Aorta (tissue), 5 donors: ENCODE data around the gene SLC25A23. TPM values are rescaled to one million over a fixed set of nuclear protein-coding genes. Genes with fewer than 3 reads are reported as not detected.

Source experiments
- ATAC-seq: fragments of 200-7000 bp; cut with Tn5 transposase; one replicate; pipeline ENCODE4 v1.9.1; 2022; ENCODE audit warnings: moderate library complexity; ENCODE audit not compliant: low FRiP score
- DNase-seq, 2 donors: peaks; one replicate each; pipeline ENCODE4 v3.0.0-alpha.2; 2020
- H3K27ac ChIP-seq, 2 donors: one replicate each; pipeline ENCODE4 v1.5.1; 2013; ENCODE audit warnings: low read length in 2 of 2, mild to moderate bottlenecking in 2 of 2, moderate library complexity in 2 of 2, control low read depth in 1 of 2, inconsistent platforms in 1 of 2, low read depth in 1 of 2
- H3K27me3 ChIP-seq, 2 donors: one replicate each; pipeline ENCODE4 v1.6.1; 2013; ENCODE audit warnings: control low read depth in 1 of 2, low read length in 1 of 2, mild to moderate bottlenecking in 1 of 2, moderate library complexity in 1 of 2; ENCODE audit not compliant: insufficient read depth in 2 of 2, control insufficient read depth in 1 of 2
- H3K36me3 ChIP-seq, 2 donors: one replicate each; pipeline ENCODE4 v1.6.1; 2013; ENCODE audit warnings: control low read depth in 1 of 2, low read length in 1 of 2, mild to moderate bottlenecking in 1 of 2; ENCODE audit not compliant: insufficient read depth in 2 of 2, control insufficient read depth in 1 of 2
- H3K4me1 ChIP-seq, 2 donors: one replicate each; pipeline ENCODE4 v1.6.1; 2013; ENCODE audit warnings: low read length in 2 of 2, control low read depth in 1 of 2, mild to moderate bottlenecking in 1 of 2, moderate library complexity in 1 of 2; ENCODE audit not compliant: insufficient read depth in 2 of 2, control insufficient read depth in 1 of 2
- H3K4me3 ChIP-seq, 2 donors: one replicate each; pipeline ENCODE4 v1.5.1; 2013; ENCODE audit warnings: low read length in 2 of 2, control low read depth in 1 of 2, mild to moderate bottlenecking in 1 of 2
- H3K9me3 ChIP-seq: one replicate; pipeline ENCODE4 v1.6.1; 2013; ENCODE audit warnings: mild to moderate bottlenecking, low read length; ENCODE audit not compliant: control insufficient read depth
- WGBS, 2 donors: extraction: QIAGEN DNeasy Blood & Tissue Kit; methylation state at CpG; one replicate each; pipeline ENCODE4 v1.1.7; 2013; 5-methylcytosine and 5-hydroxymethylcytosine counted together
- intact Hi-C, 2 donors: fragments of 100-400 bp; cut with DNase I; formaldehyde crosslinking; loops; one replicate each; pipeline versions ENCODE4 v1.14.2 to v1.15.0; 2022
- polyA plus RNA-seq, 2 donors: library from polyadenylated mRNA; stranded (reverse); fragments of 200-250 nt; gene quantifications; one replicate each; pipeline ENCODE4 v1.2.3, GENCODE V29; 2013
- total RNA-seq, 2 donors: library from RNA; stranded (reverse); fragmentation: NEBNext Ultra II Directional; extraction: Animal tissue kit (Norgen Biotek cat#: 25700); gene quantifications; one replicate each; pipeline ENCODE4 v1.2.1, GENCODE V29; 2021
- donor health status: healthy with polysubstance abuse.
- donor health status: Bipolar disorder and iron deficiency.
- donor health status: DM: no; HTN: no; CAD: no.
- donor health status: DM: no; HTN: no; CAD: no.
- donor health status: DM: yes; HTN: yes; CAD: no.

The SLC25A23 gene
- total and polyA plus RNA-seq, 4 donors, result 37.9 to 59.0 (median 50.5) TPM

DNA sequence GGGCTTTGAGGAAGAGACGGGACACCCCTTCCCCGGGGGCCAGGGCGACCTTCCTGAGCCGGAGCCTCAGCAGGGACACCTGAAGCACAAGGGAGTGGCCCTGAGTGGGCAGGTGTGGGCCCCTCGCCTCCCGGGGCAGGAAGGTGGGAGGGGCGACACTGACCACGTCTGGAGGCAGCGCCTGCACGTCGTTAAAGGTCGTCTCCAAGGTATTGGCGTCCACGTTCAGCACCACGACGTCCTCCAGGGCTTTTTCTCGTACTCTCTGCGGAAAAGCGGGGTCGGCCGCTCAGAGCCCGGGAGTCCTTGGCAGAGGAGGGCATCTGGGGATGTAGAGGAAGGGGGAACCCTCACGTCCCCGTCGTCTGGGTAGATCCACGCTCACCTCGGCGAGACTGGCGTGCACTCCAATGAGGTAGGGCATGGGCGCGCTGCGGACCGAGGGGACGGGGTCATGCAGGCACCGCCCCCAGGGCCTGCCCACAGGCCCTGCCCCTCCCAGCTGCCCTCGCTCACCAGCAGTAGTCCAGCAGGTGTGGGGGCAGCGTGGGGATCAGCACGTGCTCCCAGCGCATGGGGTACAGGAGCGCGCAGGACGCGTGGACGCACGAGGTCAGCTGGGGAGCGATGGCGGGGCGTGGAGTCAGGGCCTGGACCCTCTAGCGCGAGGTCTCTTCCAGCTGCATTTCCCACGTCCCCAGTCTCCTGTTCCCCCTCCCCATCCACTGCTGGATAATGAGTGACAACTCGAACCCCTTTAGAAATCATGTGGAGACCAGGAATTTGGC lies 15.9 kb upstream of the SLC25A23 start:
- Histone ChIP-seq H3K36me3 (no peaks in the 10 kb centered on the region), H3K27me3 (peaks cover 0 to 1% of the 10 kb centered on the region in 2 donors), H3K27ac (no peak overlapping the region), H3K9me3 (no peaks in the 10 kb centered on the region), H3K4me1 (no peaks in the 10 kb centered on the region), H3K4me3 (no peak overlapping the region)
- no peak for DNase-seq
- 5 to 7% methylated on average over 50 to 52 of the region's 52 CpGs for WGBS, 2 donors
- no peak for ATAC-seq
- intact Hi-C loops, result no loop called here

DNA sequence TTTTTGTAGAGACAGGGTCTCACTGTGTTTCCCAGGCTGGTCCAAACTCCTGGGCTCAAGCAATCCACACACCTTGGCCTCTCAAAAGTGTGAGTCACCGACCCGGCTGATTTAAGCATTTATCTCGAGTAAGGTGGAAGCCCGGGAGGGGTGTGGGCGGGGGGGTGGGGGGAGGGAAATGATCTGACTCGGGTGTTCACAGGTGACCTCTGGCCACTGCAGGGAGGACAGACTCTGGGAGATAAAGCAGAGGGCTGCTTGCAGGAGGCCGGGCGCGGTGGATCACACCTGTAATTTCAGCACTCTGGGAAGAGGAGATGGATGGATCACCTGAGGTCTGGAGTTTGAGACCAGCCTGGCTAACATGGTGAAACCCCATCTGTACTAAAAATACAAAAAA lies 14.1 kb upstream of the SLC25A23 start:
- H3K27me3 ChIP-seq, result peaks cover 0 to 1% of the 10 kb centered on the region in 2 donors
- WGBS, 2 donors, result 73 to 79% methylated on average over 9 of the region's 9 CpGs
- ATAC-seq, result no peak
- H3K27ac ChIP-seq, result no peak overlapping the region
- H3K36me3 ChIP-seq, result no peaks in the 10 kb centered on the region
- H3K4me3 ChIP-seq, result no peak overlapping the region
- intact Hi-C loops, result no loop called here
- H3K9me3 ChIP-seq, result no peaks in the 10 kb centered on the region
- H3K4me1 ChIP-seq, result no peaks in the 10 kb centered on the region
- no peak for DNase-seq

DNA sequence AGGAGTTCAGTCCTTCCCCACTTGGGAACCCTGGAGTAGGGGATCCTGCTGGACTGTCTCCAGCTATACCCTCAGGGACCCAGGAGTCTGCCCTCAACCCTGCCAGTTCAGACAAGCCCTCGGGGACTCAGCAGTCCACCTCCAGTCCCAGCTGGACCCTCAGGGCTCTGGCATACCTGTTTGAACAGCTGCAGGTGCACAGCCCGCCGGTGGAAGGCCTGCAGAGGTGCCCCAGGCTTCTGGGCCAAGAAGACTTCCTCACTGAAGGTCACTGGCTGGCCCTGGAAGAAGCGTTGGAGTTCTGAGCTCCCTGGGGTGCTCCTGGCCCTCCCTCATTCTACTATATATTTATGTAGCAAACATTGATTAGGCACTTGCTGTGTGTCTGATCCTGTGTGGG lies 13.1 kb upstream of the SLC25A23 start:
- H3K4me1 ChIP-seq, result no peaks in the 10 kb centered on the region
- intact Hi-C loops, result no loop called here
- H3K9me3 ChIP-seq, result no peaks in the 10 kb centered on the region
- no peak overlapping the region for H3K4me3 ChIP-seq
- no peak overlapping the region for H3K27ac ChIP-seq
- no peaks in the 10 kb centered on the region for H3K36me3 ChIP-seq
- no peak for DNase-seq
- H3K27me3 ChIP-seq, result peaks cover 0 to 1% of the 10 kb centered on the region in 2 donors
- no peak for ATAC-seq
- 64% methylated on average over 4 of the region's 4 CpGs for WGBS, 2 donors

- no peak for ATAC-seq
- intact Hi-C loops, result no loop called here
- no peak for DNase-seq
- 78 to 79% methylated on average over 14 of the region's 14 CpGs for WGBS, 2 donors
- no peaks in the 10 kb centered on the region for H3K9me3 ChIP-seq
- no peak overlapping the region for H3K27ac ChIP-seq
- no peak overlapping the region for H3K4me3 ChIP-seq
- H3K27me3 ChIP-seq, result peaks cover 0 to 1% of the 10 kb centered on the region in 2 donors
- H3K4me1 ChIP-seq, result no peaks in the 10 kb centered on the region
- no peaks in the 10 kb centered on the region for H3K36me3 ChIP-seq
Observed at GRCh38 chr19:6471076-6471475, 11.5 kb upstream of the SLC25A23 start.

GRCh38 chr19:6470173-6470572 lies 10.6 kb upstream of the SLC25A23 start:
- no peak for DNase-seq
- H3K4me1 ChIP-seq, result no peaks in the 10 kb centered on the region
- H3K27me3 ChIP-seq, result peaks cover 0 to 1% of the 10 kb centered on the region in 2 donors
- no peak overlapping the region for H3K27ac ChIP-seq
- no peaks in the 10 kb centered on the region for H3K36me3 ChIP-seq
- intact Hi-C loops, result no loop called here
- WGBS, 2 donors, result 73% methylated on average over 8 of the region's 8 CpGs
- ATAC-seq, result no peak
- H3K4me3 ChIP-seq, result no peak overlapping the region
- no peaks in the 10 kb centered on the region for H3K9me3 ChIP-seq

GRCh38 chr19:6467384-6467783 lies 7.8 kb upstream of the SLC25A23 start:
- intact Hi-C loops, result no loop called here
- ATAC-seq, result no peak
- WGBS, 2 donors, result 66 to 67% methylated on average over 8 of the region's 8 CpGs
- H3K36me3 ChIP-seq, result no peaks in the 10 kb centered on the region
- no peak overlapping the region for H3K27ac ChIP-seq
- no peaks in the 10 kb centered on the region for H3K27me3 ChIP-seq
- no peak for DNase-seq
- H3K9me3 ChIP-seq, result no peaks in the 10 kb centered on the region
- H3K4me3 ChIP-seq, result no peak overlapping the region
- no peaks in the 10 kb centered on the region for H3K4me1 ChIP-seq

DNA sequence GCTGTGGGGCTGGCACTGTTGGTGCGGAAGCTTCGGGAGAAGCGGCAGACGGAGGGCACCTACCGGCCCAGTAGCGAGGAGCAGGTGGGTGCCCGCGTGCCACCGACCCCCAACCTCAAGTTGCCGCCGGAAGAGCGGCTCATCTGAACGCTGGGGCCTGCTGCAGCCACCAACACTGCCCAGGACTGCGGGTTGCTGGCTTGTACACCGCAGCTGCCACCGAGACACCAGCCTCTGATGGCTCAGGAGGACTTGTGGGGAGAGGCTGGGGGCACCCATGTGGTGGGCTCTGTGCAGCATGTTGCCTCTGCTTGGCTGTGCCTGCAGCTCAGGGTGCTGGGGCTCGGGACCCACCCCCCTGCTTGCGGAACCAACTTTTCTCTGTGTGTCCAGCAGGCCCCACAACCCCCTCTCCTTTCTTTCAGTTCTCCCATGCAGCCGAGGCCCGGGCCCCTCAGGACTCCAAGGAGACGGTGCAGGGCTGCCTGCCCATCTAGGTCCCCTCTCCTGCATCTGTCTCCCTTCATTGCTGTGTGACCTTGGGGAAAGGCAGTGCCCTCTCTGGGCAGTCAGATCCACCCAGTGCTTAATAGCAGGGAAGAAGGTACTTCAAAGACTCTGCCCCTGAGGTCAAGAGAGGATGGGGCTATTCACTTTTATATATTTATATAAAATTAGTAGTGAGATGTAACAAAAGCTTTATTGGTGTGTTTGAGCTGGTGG lies 7.1 kb upstream of the SLC25A23 start:
- 85 to 92% methylated on average over 20 to 21 of the region's 21 CpGs for WGBS, 2 donors
- no peak overlapping the region for H3K4me3 ChIP-seq
- H3K36me3 ChIP-seq, result no peaks in the 10 kb centered on the region
- intact Hi-C loops, result no loop called here
- H3K27me3 ChIP-seq, result no peaks in the 10 kb centered on the region
- no peaks in the 10 kb centered on the region for H3K4me1 ChIP-seq
- no peak for ATAC-seq
- H3K9me3 ChIP-seq, result no peaks in the 10 kb centered on the region
- H3K27ac ChIP-seq, result no peak overlapping the region
- DNase-seq, result no peak

DNA sequence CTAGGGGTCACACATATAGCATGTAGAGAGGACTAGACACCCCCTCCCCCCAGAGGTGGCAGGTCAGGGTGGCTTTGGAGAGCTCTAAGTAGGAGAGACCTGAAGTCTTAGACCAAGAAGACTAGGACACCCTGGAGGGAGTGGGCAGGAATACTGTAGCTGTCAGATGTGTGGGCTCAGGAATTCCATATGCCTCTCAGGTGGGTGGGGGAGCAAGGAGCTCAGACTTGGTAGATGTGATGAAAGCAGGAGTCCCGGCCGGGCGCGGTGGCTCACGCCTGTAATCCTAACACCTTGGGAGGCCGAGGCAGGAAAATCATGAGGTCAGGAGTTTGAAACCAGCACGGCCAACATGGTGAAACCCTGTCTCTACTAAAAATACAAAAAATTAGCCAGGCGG lies 6.1 kb upstream of the SLC25A23 start:
- 89 to 93% methylated on average over 8 of the region's 8 CpGs for WGBS, 2 donors
- Histone ChIP-seq H3K36me3 (no peaks in the 10 kb centered on the region), H3K27me3 (no peaks in the 10 kb centered on the region), H3K9me3 (no peaks in the 10 kb centered on the region), H3K27ac (no peak overlapping the region), H3K4me3 (no peak overlapping the region), H3K4me1 (no peaks in the 10 kb centered on the region)
- intact Hi-C loops, result no loop called here
- DNase-seq (no peak), ATAC-seq (no peak)

- DNase-seq (no peak), ATAC-seq (no peak)
- intact Hi-C loops, result no loop called here
- 37 to 39% methylated on average over 9 of the region's 9 CpGs for WGBS, 2 donors
- Histone ChIP-seq H3K4me1 (no peaks in the 10 kb centered on the region), H3K27ac (no peak overlapping the region), H3K27me3 (no peaks in the 10 kb centered on the region), H3K36me3 (no peaks in the 10 kb centered on the region), H3K9me3 (no peaks in the 10 kb centered on the region), H3K4me3 (no peak overlapping the region)
Observed at GRCh38 chr19:6465006-6465405, 5.4 kb upstream of the SLC25A23 start.
